NCI-H128 (cell line): ENCODE measurements around the gene ASNS.
"Not testable (repeated sequence)": the region's sequence is repeated elsewhere in the genome, so short reads cannot be mapped to it uniquely, and the experiment has no call there.

Experiments
- DNase-seq: peaks from one replicate; lab custom pipeline; 2025; ENCODE audit not compliant: unreplicated experiment; lab: John Stamatoyannopoulos, UW

The ASNS gene, protein sequence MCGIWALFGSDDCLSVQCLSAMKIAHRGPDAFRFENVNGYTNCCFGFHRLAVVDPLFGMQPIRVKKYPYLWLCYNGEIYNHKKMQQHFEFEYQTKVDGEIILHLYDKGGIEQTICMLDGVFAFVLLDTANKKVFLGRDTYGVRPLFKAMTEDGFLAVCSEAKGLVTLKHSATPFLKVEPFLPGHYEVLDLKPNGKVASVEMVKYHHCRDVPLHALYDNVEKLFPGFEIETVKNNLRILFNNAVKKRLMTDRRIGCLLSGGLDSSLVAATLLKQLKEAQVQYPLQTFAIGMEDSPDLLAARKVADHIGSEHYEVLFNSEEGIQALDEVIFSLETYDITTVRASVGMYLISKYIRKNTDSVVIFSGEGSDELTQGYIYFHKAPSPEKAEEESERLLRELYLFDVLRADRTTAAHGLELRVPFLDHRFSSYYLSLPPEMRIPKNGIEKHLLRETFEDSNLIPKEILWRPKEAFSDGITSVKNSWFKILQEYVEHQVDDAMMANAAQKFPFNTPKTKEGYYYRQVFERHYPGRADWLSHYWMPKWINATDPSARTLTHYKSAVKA

DNA sequence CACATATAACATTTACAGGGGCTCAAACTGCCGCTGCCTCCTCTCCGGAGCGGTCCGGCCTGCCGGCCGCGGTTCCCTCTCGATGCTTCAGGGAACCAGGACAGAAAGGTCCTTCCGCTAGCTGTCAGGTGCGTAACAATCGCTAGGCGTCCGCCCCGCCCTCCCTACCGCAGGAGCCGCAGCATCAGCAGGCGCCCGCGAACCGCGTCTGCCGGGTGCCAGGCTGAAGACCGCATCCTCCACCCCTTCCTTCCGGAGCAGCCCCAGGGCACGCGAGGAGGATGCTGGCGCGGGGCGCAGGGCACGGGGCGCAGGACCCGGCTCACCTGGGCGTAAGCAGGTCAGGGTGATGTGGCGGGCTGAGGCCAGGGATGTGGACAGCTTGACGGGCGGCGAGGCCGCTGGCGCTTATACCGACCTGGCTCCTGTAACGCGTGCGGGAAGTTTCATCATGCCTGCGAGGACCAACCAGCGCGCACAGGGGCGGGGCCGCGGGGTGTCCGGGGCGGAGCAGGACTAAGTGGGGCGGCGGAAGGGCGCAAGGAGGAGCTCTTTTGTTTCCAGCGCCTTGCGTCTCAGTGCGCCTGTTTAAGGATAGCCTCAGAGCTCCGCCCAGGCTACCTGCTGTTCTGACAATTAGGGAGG, at the start of gene ASNS:
TSS of gene ASNS (minus strand) at position 384 of the 645 bp plus-strand sequence. CDS start 3,252 bp downstream, outside the sequence.
- peak; percentile 87 for DNase-seq

DNA sequence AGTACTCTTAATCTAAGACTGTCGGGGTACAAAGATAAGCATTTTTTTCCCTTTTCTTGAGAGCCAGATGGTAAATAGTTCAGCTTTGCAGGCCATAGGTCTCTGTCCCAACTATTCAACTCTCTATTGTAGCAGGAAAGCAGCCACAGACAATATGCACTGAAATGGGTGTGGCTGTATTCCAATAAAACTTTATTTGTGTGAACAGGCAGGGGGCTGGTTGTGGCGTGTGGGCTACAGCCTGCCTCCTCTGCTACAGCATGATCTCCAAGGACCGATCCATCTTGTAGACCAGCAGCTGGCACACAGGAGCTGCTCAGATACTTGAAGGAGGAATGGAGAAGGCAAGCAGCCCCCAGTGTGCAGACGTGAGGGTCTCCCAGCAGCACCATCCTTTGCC, 49.0 kb upstream of the ASNS start:
- not testable (repeated sequence) for DNase-seq

DNA sequence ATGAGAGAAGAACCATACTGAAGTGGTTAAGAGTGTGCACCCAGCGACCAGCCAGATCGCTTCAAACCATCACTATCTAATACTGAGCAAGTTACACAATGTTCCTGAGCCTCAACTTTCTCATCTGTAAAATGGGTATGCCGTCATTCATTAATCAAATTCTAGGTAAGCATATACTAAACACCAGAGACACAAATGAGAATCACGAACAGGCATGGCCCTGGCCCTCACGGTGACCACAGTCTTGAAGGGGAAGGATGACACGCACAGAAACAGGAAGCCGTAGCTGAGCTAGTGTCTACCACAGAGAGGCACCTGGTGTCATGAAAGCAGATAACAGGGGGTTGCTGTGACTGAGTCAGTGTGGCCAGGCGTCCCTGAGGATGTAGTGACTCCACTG, 43.1 kb upstream of the ASNS start:
- not testable (repeated sequence) for DNase-seq

DNA sequence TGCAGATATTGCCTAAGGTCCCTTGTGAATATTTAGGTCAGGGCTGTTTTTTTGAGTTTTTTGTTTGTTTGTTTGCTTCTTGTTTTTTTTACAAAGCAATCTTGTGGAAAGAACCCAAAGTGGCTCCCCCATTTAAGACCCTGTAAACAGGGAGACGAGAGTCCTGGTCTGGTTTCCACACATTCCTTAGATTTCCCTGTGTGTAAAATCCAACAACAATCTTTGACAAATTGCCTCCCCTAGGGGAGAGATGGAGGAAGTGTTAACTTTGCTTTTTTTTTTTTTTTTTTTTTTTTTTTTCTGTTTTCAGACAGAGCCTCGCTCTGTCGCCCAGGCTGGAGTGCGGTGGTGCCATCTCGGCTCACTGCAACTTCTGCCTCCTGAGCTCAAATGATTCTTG, 40.1 kb upstream of the ASNS start:
- DNase-seq, result not testable (repeated sequence)

DNA sequence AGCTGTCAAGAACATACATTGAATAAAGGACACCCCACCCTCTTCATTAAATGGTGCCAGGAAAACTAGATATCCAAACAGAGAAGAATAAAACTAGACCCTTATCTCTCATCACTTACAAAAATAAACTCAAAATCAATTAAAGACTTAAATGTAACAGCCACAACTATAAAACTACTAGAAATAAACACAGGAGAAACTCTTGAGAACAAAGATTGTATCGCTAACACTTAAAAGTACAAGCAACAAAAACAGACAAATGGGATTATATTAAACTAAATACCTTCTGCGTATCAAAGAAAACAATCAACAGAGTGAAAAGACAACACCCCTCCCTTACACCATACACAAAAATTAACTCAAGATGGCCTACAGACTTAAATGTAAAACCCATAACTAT, 24.7 kb upstream of the ASNS start:
- DNase-seq, result not testable (repeated sequence)

DNA sequence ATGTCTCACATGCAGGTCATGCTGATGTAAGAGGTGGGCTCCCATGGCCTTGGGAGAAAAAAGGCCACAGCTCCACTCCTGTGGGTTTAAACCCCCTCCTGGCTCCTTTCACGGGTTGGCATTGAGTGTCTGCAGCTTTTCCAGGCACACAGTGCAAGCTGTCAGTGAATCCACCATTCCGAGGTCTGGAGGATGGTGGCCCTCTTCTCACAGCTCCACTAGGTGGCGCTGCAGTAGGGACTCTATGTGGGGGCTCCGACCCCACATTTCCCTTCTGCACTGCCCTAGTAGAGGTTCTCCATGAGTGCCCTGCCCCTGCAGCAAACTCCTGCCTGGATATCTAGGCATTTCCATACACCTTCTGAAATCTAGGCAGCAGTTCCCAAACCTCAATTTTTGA, 19.5 kb upstream of the ASNS start:
- DNase-seq, result not testable (repeated sequence)

DNA sequence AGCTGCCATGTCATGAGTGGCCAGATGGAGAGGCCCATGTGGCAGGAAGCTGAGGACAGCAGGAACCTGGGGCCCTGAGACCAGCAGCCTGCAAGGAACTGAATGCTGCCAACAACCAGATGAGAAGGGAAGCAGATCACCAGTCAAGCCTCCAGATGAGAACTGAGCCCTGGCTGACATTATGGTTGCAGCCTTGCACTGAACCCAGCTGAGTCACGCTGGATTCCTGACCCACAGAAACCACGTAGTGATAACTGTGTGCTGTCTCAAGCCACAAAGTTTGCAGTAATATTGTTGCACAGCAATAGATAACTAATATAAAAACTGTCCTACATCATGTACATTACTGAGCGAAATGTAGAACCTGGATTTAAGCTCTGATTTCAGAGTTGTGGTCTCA, 7.3 kb upstream of the ASNS start:
- DNase-seq, result not testable (repeated sequence)

DNA sequence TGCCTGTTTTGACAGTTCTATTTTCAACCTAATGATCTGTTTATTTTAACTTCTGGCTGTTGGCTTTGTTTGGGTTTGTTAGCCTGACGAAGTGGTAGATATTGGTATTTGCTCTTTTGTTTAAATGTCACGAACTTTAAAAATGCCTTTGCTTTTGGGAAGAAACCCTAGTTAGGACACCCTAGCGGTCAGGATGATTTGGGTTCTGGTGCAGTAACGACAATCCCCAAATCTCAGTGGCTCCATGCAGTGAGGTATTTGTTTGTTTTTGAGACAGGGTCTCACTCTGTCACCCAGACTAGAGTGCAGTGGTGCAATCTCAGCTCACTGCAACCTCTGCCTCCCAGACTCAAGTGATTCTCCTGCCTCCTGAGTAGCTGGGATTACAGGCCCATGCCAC, 2.7 kb upstream of the ASNS start:
- DNase-seq, result not testable (repeated sequence)

DNA sequence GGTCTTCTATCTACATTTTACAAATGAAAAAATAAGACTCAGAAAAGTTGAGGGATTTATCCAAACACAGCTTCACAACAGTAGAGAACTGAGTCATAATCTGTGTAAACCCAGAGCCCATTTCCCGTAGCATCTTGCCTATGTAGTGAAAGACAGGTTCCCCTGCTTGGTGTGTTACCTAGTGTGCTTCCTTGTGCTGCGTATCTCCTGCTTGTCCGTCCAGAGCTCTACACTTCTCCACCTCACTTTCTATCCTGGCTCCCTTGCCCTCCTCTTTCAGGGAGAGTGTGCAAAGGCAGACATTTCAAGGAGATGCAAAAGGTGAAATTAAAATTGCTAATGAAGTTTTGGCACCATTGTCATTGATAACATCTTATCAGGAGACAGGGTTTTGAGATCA, 1.4 kb upstream of the ASNS start:
- DNase-seq, result no peak

DNA sequence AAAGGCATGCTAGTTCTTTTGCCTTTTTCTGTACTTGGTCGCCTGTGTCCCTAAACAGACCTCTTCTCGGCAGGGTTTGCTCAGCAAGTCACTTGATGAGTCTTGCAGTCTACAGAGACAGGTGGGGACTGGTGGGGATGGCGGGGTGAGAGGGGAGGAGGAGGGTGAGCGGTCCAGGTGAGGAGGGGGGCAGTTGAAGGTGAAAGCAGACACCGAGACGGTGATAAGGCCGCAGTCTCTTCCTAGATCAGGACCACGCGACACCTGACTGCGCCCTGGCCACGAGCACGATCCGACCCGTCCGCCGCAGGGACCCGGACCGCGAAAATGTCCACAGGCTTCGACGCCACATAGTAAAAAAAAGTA, 566 bp downstream of the ASNS start:
- DNase-seq, result no peak

DNA sequence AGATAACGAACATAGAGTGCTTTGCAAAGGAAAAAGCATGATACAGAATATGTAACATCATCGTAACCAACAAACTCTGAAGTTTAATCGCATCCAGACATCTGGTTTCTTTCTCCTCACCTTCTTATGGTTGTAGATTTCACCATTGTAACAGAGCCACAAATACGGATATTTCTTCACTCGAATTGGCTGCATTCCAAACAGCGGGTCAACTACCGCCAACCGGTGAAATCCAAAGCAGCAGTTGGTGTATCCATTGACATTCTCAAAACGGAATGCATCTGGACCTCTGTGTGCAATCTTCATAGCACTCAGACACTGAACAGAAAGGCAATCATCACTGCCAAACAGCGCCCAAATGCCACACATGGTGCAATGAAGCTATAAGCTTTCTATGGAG, 3.4 kb downstream of the ASNS start:
- DNase-seq, result no peak

DNA sequence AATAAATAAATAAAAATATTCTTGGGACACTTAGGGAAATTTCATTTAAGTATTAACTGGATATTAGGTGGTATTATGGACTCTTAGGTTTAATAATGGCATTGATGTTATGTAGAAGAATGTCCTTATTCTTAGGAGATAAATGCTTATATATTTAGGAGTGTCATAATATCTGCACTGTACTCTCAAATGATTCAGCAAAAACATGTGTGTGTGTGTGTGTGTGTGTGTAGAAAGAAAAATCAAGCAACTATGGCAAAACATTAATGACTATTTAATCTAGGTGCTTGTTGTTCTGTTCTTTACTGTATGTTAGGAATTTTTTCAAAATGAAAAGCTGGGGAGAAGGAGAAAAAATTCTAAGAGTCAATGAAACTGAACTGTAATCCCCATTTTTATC, 3.9 kb downstream of the ASNS start:
- no peak for DNase-seq

DNA sequence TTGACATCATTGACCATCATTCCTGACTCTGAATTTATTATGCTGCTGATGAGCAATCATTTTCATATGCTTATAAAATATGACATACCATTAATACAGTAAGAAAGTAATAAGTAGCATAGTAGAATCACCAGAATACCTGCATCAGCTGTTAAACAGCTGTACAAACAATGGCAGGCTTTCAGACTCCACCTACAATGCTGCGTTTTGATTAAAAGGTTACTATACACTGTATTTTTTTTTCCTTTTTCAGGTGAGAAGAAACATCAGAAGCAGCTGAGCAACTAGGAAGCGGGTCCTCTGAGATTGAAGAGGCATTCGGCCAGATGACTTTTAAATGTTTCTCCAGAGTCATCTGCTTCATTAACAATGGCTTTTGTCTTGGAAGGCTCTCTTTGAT, 7.1 kb downstream of the ASNS start:
- DNase-seq, result no peak

DNA sequence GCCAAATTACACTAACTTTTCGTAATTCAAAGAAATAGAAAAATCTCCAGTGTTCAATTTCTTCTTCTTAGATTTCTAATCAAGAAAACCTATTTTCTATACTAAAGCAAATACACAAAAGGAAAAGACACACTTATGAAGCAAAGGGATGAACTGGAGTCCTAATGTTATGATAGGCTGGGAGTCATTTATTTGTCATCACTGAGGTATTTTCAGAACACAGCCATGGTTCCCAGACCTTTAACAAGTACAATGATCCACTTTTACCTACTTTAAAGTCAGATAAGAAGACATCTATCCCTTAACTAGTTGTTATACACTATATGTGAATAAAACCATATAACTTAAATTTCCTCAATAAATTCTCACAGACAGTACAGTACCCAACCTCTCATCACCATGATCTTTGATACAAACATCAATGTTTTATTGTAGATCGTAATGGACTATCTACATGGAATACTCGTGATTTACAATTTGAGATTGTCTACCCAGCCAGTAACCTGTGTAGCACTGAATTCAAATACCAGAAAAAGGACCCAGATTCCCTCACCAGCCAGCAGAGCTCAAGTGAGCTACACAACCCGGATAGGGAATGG, 12.5 kb downstream of the ASNS start:
- DNase-seq, result no peak

DNA sequence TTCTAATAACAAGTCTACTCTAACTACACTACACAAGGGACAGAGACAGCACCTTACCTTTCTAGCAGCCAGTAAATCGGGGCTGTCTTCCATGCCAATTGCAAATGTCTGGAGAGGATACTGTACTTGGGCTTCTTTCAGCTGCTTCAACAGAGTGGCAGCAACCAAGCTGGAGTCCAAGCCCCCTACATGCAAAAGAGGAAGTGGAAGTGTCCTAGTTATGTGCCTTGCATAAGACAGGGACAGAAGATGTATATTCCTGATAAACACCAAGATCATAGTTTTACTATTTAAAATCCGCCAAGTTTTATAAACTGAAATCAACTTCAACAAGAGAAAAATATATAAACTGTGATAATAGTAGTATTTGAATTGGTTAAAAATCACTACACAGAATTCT, 14.0 kb downstream of the ASNS start:
- no peak for DNase-seq

DNA sequence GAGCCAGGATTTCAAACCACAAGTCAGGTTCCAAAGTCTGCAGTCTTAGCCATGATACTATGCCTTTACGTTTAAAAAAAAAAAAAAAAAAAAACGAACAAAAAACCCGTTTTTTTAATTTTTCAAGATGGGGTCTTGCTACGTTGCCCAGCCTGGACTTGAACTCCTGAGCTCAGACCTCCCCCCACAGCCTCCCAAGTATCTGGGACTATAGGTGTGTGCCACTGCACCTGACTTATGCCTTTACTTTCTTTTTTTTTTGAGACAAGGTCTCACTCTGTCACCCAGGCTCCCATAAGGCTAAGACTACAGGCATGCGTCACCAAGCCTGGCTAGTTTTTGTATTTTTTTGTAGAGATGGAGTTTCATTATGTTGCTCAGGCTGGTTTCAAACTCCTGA, 14.7 kb downstream of the ASNS start:
- no peak for DNase-seq

DNA sequence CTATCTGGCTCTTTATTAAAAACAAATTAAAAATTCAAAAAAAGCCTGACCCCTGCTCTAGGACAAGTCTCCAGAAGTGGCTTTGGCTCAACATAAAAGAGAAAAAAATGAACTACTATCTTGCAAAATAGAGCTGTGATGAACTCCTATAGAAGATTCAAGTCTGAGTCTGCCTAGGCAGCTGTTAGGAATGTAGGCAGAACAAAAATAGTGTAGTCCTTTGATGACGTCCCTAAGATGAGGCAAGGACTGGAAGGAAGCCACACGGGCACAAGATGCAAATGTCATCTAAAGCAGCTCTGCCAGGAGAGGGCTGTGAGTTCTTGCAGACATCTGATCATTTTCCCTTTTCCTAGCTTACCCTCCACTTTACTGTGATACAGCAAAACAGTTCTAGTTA, 20.5 kb downstream of the ASNS start:
- DNase-seq, result no peak

DNA sequence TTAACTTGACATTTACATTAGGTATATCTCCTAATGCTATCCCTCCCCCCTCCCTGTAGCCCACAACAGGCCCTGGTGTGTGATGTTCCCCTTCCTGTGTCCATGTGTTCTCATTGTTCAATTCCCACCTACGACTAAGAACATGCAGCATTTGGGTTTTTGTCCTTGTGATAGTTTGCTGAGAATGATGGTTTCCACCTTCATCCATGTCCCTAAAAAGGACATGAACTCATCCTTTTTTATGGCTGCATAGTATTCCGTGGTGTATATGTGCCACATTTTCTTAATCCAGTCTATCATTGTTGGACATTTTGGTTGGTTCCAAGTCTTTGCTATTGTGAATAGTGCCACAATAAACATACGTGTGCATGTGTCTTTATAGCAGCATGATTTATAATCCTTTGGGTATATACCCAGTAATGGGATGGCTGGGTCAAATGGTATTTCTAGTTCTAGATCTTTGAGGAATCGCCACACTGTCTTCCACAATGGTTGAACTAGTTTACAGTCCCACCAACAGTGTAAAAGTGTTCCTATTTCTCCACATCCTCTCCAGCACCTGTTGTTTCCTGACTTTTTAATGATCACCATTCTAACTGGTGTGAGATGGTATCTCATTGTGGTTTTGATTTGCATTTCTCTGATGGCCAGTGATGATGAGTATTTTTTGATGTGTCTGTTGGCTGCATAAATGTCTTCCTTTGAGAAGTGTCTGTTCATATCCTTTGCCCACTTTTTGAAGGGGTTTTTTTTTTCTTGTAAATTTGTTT, 21.8 kb downstream of the ASNS start:
- not testable (repeated sequence) for DNase-seq

DNA sequence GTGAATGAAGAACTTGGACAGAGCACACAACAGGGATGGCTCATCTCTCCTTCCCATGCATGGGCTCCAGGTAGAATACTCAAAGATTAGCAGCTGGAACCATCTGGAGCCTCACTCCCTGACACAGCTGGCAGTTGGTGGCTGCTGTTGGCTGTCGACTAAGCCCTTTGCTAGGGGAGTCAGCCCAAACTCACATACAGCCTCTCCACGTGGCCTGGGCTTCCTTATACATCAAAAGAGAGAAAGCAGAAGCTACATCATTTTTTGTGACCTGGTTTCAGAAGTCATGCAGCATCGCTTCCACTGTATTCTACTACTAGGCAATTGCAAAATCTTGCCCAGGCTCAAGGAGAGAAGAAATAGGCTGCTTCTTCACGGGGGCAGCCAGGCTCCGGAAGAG, 24.4 kb downstream of the ASNS start:
- DNase-seq, result no peak

DNA sequence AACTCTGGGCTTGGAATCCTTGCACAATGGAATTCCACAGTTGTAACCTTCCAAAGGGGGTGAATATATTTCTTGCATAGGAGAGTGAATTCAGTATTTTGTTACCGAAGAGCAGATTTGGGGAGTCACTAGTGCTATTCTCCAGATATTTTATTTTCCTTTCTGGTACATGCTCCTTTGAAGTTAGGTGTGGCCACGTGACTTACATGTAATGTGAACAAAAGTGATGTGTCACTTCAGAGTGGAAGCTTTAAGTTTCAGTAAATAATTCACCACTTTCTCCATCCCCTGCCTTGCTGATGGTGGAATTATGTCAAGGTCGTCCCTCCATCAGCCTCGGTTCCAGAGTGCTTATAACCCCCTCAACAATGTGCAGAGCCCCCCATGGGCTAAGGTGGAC, 25.3 kb downstream of the ASNS start:
- DNase-seq, result no peak

DNA sequence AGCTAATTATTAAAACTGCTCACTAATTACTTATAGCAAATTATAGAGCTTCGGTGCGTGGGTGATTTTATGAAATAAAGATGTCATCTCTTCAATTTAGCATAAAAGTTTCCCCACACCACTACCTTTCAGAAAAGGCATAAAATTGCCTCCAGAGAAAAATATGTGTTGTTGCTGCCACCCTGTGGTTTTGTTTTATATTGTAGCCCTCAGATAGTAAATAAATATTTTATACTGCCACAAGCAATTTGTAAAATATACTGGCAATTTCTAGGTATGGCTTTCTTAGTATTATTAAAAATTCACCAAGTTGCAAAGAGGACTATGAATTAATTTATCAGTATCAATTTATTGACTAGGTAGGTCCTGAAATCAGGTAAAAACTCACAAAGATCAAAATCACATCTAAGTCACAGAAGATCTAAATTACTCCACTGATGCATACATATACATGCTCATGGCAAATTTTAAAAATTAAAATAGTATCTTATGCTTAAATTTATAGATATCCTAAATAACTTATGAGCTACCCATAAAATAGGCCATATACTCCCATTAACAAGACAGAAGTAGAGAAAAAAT, 26.5 kb downstream of the ASNS start:
- no peak for DNase-seq
